ENCODE measurements around the gene EDA. TPM values are rescaled to one million over a fixed set of nuclear protein-coding genes. Genes with fewer than 3 reads are reported as not detected.

EDA gene
- total and polyA plus RNA-seq, 2 donors (not counting 1 experiment from before 2014, with no cell fraction given), result 0.04 to 1.2 TPM

DNA sequence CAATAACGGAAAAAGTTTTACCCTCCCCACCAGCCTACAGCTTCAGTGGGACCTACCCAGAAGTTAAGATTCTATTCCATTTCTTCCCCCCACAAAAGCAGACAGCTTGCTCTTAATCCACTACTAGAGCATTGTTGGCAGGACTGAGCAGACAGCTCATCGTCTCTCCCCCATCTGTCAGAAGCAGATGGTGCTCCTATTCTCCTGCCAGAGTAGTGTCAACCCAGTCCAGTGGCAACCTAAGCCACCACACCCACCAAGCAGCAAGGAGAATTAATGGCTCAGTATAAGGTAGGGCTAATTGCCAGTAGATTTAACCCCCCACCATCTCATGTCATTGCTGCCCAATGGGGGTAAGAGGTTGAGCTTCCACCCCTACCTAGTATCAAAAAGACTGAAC lies 371.8 kb downstream of the EDA start:
- Histone ChIP-seq H3K36me3 (replicated peaks in 1 of 2; ENCODE audit: control extremely low read depth in 1 of 2, control insufficient read depth in 1 of 2, extremely low read depth in 1 of 2, insufficient read depth in 2 of 2, low read length in 1 of 2) (no peaks in the 10 kb centered on the region), H3K79me2 (ENCODE audit: control insufficient read depth, insufficient read depth, low read length) (no peaks in the 10 kb centered on the region), H3K27me3 (replicated peaks in 1 of 4; ENCODE audit: control extremely low read depth in 1 of 4, control insufficient read depth in 3 of 4, insufficient read depth in 4 of 4, low read length in 3 of 4) (no peaks in the 10 kb centered on the region), H2AFZ (ENCODE audit: insufficient read depth, low read depth, low read length, poor library complexity, severe bottlenecking) (no peak overlapping the region), H3K9me3 (ENCODE audit: control extremely low read depth in 1 of 3, control insufficient read depth in 2 of 3, insufficient read depth in 1 of 3, low read length in 2 of 3) (no peaks in the 10 kb centered on the region), H3K27ac (ENCODE audit: low read length in 2 of 2) (no peak overlapping the region), H3K4me2 (replicated peaks; ENCODE audit: low read depth, low read length, poor library complexity, severe bottlenecking) (no peak overlapping the region), H4K20me1 (ENCODE audit: control insufficient read depth, insufficient read depth, low read length, poor library complexity, severe bottlenecking) (no peaks in the 10 kb centered on the region), H3K4me3 (ENCODE audit: control extremely low read depth in 1 of 5, extremely low read depth in 1 of 5, insufficient read depth in 1 of 5, low read depth in 2 of 5, low read length in 4 of 5) (no peak overlapping the region), H3K9ac (ENCODE audit: low read length) (no peak overlapping the region), H3K4me1 (ENCODE audit: control insufficient read depth in 2 of 2, insufficient read depth in 2 of 2, low read length in 2 of 2) (no peaks in the 10 kb centered on the region)
- TF ChIP-seq CTCF (IDR thresholded peaks at IDR 0.05) (no peak), EZH2 (IDR thresholded peaks at IDR 0.05; ENCODE audit: borderline replicate concordance, insufficient read depth, low read depth, low read length, poor library complexity, severe bottlenecking) (no peak)
- no CpG with 5 or more reads among the region's 2 CpGs for WGBS (ENCODE audit: insufficient coverage)
- H3K4me3 Mint-ChIP-seq, result no peak overlapping the region
- no peak overlapping the region for H3K27ac Mint-ChIP-seq
- DNase-seq, result no peak
- POLR2A ChIA-PET, result no interaction called here
- no peaks in the 10 kb centered on the region for H3K4me1 Mint-ChIP-seq
- no peaks in the 10 kb centered on the region for H3K27me3 Mint-ChIP-seq
- no peak for ATAC-seq (ENCODE audit: low read depth)
- H3K9me3 Mint-ChIP-seq (ENCODE audit: insufficient read depth), result no peaks in the 10 kb centered on the region
- CTCF ChIA-PET, result no interaction called here
- intact Hi-C loops (cut with micrococcal nuclease), result no loop called here

GRCh38 chrX:69988955-69989394 lies 373.1 kb downstream of the EDA start:
- peaks cover under 1% of the 10 kb centered on the region for H3K27me3 Mint-ChIP-seq
- TF ChIP-seq CTCF (IDR thresholded peaks at IDR 0.05) (no peak), EZH2 (IDR thresholded peaks at IDR 0.05; ENCODE audit: borderline replicate concordance, insufficient read depth, low read depth, low read length, poor library complexity, severe bottlenecking) (no peak)
- WGBS (ENCODE audit: insufficient coverage), result no CpG with 5 or more reads among the region's 3 CpGs
- DNase-seq, result no peak
- no peak overlapping the region for H3K27ac Mint-ChIP-seq
- H3K9me3 Mint-ChIP-seq (ENCODE audit: insufficient read depth), result no peaks in the 10 kb centered on the region
- intact Hi-C loops (cut with micrococcal nuclease), result no loop called here
- ATAC-seq (ENCODE audit: low read depth), result no peak
- H3K4me3 Mint-ChIP-seq, result no peak overlapping the region
- Histone ChIP-seq H3K4me3 (ENCODE audit: control extremely low read depth in 1 of 5, extremely low read depth in 1 of 5, insufficient read depth in 1 of 5, low read depth in 2 of 5, low read length in 4 of 5) (no peak overlapping the region), H3K4me2 (replicated peaks; ENCODE audit: low read depth, low read length, poor library complexity, severe bottlenecking) (no peak overlapping the region), H2AFZ (ENCODE audit: insufficient read depth, low read depth, low read length, poor library complexity, severe bottlenecking) (no peak overlapping the region), H3K27me3 (replicated peaks in 1 of 4; ENCODE audit: control extremely low read depth in 1 of 4, control insufficient read depth in 3 of 4, insufficient read depth in 4 of 4, low read length in 3 of 4) (no peaks in the 10 kb centered on the region), H3K27ac (ENCODE audit: low read length in 2 of 2) (no peak overlapping the region), H3K9me3 (ENCODE audit: control extremely low read depth in 1 of 3, control insufficient read depth in 2 of 3, insufficient read depth in 1 of 3, low read length in 2 of 3) (no peaks in the 10 kb centered on the region), H4K20me1 (ENCODE audit: control insufficient read depth, insufficient read depth, low read length, poor library complexity, severe bottlenecking) (no peaks in the 10 kb centered on the region), H3K9ac (ENCODE audit: low read length) (no peak overlapping the region), H3K4me1 (ENCODE audit: control insufficient read depth in 2 of 2, insufficient read depth in 2 of 2, low read length in 2 of 2) (no peaks in the 10 kb centered on the region), H3K79me2 (ENCODE audit: control insufficient read depth, insufficient read depth, low read length) (no peaks in the 10 kb centered on the region), H3K36me3 (replicated peaks in 1 of 2; ENCODE audit: control extremely low read depth in 1 of 2, control insufficient read depth in 1 of 2, extremely low read depth in 1 of 2, insufficient read depth in 2 of 2, low read length in 1 of 2) (no peaks in the 10 kb centered on the region)
- CTCF ChIA-PET, result no interaction called here
- POLR2A ChIA-PET, result no interaction called here
- no peaks in the 10 kb centered on the region for H3K4me1 Mint-ChIP-seq
